HepG2 (cell line): ENCODE results near the gene SEPHS2. TPM values are rescaled to one million over a fixed set of nuclear protein-coding genes. Genes with fewer than 3 reads are reported as not detected.

Source experiments
- ADNP ChIP-seq: sonication (generic); formaldehyde crosslinking; IDR thresholded peaks from 2 replicates; pipeline ENCODE4 v1.4.0; 2020; ENCODE audit warnings: missing genetic modification reagents
- ARID2 ChIP-seq: sonication (generic); formaldehyde crosslinking; IDR thresholded peaks from 2 replicates; pipeline ENCODE4 v1.8.1; 2022; ENCODE audit warnings: mild to moderate bottlenecking, missing genetic modification reagents, borderline replicate concordance
- EEA1 ChIP-seq: sonication (generic); formaldehyde crosslinking; IDR thresholded peaks from 2 replicates; pipeline ENCODE4 v1.5.1; 2020; ENCODE audit warnings: mild to moderate bottlenecking, missing genetic modification reagents, borderline replicate concordance
- FOXK1 ChIP-seq: sonication (generic); formaldehyde crosslinking; IDR thresholded peaks from 2 replicates; pipeline ENCODE4 v1.4.0; 2020; ENCODE audit warnings: low read depth, missing genetic modification reagents, borderline replicate concordance
- IRX3 ChIP-seq: sonication (generic); formaldehyde crosslinking; IDR thresholded peaks from 2 replicates; pipeline ENCODE4 v1.8.1; 2023; ENCODE audit warnings: mild to moderate bottlenecking, low read depth, missing genetic modification reagents, borderline replicate concordance
- KMT2A ChIP-seq: sonication (generic); formaldehyde crosslinking; IDR thresholded peaks from 2 replicates; pipeline ENCODE4 v1.4.0; 2020; ENCODE audit warnings: missing genetic modification reagents
- NCOA2 ChIP-seq: sonication (generic); formaldehyde crosslinking; IDR thresholded peaks from 2 replicates; pipeline ENCODE4 v1.8.0; 2022; ENCODE audit warnings: inconsistent platforms
- POGZ ChIP-seq: sonication (generic); formaldehyde crosslinking; IDR thresholded peaks from 2 replicates; pipeline ENCODE4 v1.4.0; 2020; ENCODE audit warnings: mild to moderate bottlenecking, missing genetic modification reagents
- POLR2G ChIP-seq: fragments of 200-400 bp; formaldehyde crosslinking; IDR thresholded peaks from 2 replicates; pipeline ENCODE4 v1.6.1; 2018; ENCODE audit warnings: mild to moderate bottlenecking, low read depth, low read length, moderate library complexity
- PTBP1 ChIP-seq: fragments of 200-400 bp; formaldehyde crosslinking; IDR thresholded peaks from 2 replicates; pipeline ENCODE4 v1.6.1; 2018; ENCODE audit warnings: low read length, low read depth; ENCODE audit not compliant: poor library complexity, severe bottlenecking
- REL ChIP-seq: sonication (generic); formaldehyde crosslinking; conservative IDR thresholded peaks from 2 replicates; pipeline ENCODE4 v1.8.0; 2022; ENCODE audit warnings: mild to moderate bottlenecking, missing genetic modification reagents, moderate library complexity
- SMAD3 ChIP-seq: sonication (generic); formaldehyde crosslinking; IDR thresholded peaks from 2 replicates; pipeline ENCODE4 v1.4.0; 2020; ENCODE audit warnings: missing genetic modification reagents
- SRY ChIP-seq: sonication (generic); formaldehyde crosslinking; IDR thresholded peaks from 2 replicates; pipeline ENCODE4 v1.8.0; 2022; ENCODE audit warnings: mild to moderate bottlenecking, missing genetic modification reagents
- ZNF335 ChIP-seq: sonication (generic); formaldehyde crosslinking; IDR thresholded peaks from 2 replicates; pipeline ENCODE4 v1.4.0; 2020; ENCODE audit warnings: missing genetic modification reagents
- ZNF431 ChIP-seq: sonication (generic); formaldehyde crosslinking; IDR thresholded peaks from 2 replicates; pipeline ENCODE4 v1.9.0; 2022; ENCODE audit warnings: missing genetic modification reagents, low read depth, mild to moderate bottlenecking, borderline replicate concordance
- ZNF619 ChIP-seq: sonication (generic); formaldehyde crosslinking; IDR thresholded peaks from 2 replicates; pipeline ENCODE4 v1.4.0; 2020; ENCODE audit warnings: mild to moderate bottlenecking, missing genetic modification reagents
- polyA plus RNA-seq, 8 experiments: library from polyadenylated mRNA; depleted of rRNA in 3 of 8; stranded (reverse) in 7 of 8; unstranded in 1 of 8; fragments of >200 nt; fragmentation: Illumina TruSeq in 4 of 8; extraction: Trizol in 4 of 8; gene quantifications; 2 replicates each; pipeline versions ENCODE4 v1.2.1 to v1.2.3, GENCODE V29; 2011 to 2016; ENCODE audit warnings: low read depth in 4 of 8, missing spikeins in 1 of 8, mixed read lengths in 1 of 8; ENCODE audit not compliant: insufficient read depth in 1 of 8
- total RNA-seq, 5 experiments: library from RNA; depleted of rRNA; stranded (reverse); fragments of >200 nt; fragmentation: Illumina TruSeq; extraction: Trizol; gene quantifications; 2 replicates each; pipeline ENCODE4 v1.2.3, GENCODE V29; 2016; ENCODE audit warnings: low read depth in 1 of 5
- TF ChIP-seq, protein P1 (sequence below): IDR thresholded peaks from 2 replicates; pipeline ENCODE4 v1.6.1; 2012; ENCODE audit warnings: inconsistent platforms
- TF ChIP-seq, protein P2 (sequence below): fragments of 450-650 bp; IDR thresholded peaks from 2 replicates; pipeline ENCODE4 v1.6.1; 2016
- TF ChIP-seq, protein P3 (sequence below): sonication (generic); formaldehyde crosslinking; conservative IDR thresholded peaks from 2 replicates; pipeline ENCODE4 v1.8.1; 2023; ENCODE audit warnings: missing genetic modification reagents
- TF ChIP-seq, protein P4 (sequence below): sonication (generic); formaldehyde crosslinking; IDR thresholded peaks from 2 replicates; pipeline ENCODE4 v1.4.0; 2020; ENCODE audit warnings: mild to moderate bottlenecking, missing genetic modification reagents
- TF ChIP-seq, protein P5 (sequence below): sonication (generic); formaldehyde crosslinking; IDR thresholded peaks from 2 replicates; pipeline ENCODE4 v1.4.0; 2020; ENCODE audit warnings: missing genetic modification reagents, borderline replicate concordance
- TF ChIP-seq, protein P6 (sequence below): sonication (generic); formaldehyde crosslinking; IDR thresholded peaks from 2 replicates; pipeline ENCODE4 v1.4.0; 2020; ENCODE audit warnings: missing genetic modification reagents, low read depth, mild to moderate bottlenecking, borderline replicate concordance

SEPHS2 gene
- total and polyA plus RNA-seq, 2 of the 13 experiments (the other 11 are each of a cell fraction or from before 2014, with no cell fraction given), result 20.7 to 127 TPM

DNA sequence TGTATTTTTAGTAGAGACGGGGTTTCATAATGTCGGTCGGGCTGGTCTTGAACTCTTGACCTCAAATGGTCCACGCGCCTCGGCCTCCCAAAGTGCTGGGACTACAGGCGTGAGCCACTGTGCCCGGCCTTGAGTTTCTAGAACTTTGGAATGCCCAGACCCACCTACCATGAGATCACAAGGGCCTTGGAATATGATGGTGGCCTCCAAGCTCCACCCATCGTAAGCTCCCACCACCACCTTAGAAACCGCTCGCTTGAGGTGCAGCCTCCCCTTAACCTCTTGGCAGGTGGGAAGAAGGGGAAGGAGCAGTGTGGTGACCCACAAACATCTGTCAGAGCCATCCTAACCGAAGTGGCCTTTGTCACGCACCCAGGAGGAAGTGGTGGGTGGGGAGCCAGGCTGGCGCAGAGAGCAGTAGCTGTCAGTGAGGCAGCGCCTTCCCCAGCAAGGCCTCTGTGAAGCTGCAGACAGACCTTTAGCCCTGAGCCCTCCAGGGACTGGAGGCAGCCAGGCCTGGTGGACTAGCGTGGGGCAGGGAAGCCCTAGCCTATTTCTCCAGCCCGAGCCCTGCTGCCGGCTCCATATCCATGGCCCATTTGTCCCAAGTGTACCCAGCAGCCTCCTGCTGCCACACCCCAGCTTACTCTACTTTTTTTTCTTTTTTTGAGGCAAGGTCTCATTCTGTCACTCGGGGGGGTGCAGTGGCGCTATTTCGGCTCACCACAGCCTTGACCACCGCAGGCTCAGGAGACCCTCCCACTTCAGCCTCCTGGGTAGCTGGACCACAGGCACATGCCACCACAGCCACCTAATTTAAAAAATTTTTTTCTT, 13.1 kb upstream of the SEPHS2 start (continued):
- TF ChIP-seq IRX3 (CRISPR knock-in tag) (no peak), ZNF335 (CRISPR knock-in tag) (0 out of 2 replicates have a peak, but pooled peaks have one; percentile 49), SMAD3 (CRISPR knock-in tag) (no peak), EEA1 (CRISPR knock-in tag) (peak; percentile 73; the same call in 1 of the 2 replicates), NCOA2 (CRISPR knock-in tag) (no peak), ADNP (CRISPR knock-in tag) (no peak; the same call in 1 of the 2 replicates), POGZ (peak; percentile 77), POLR2G (peak; percentile 46), ZNF431 (peak; percentile 72; the same call in 1 of the 2 replicates), ZNF619 (CRISPR knock-in tag) (peak; percentile 61; the same call in 1 of the 2 replicates), FOXK1 (CRISPR knock-in tag) (peak; percentile 11; the same call in 1 of the 2 replicates), KMT2A (CRISPR knock-in tag) (0 out of 2 replicates have a peak, but pooled peaks have one; percentile 36), REL (no peak), PTBP1 (no peak), SRY (CRISPR knock-in tag) (no peak), ARID2 (0 out of 2 replicates have a peak, but pooled peaks have one; percentile 42)
- TF ChIP-seq, protein P1, sequence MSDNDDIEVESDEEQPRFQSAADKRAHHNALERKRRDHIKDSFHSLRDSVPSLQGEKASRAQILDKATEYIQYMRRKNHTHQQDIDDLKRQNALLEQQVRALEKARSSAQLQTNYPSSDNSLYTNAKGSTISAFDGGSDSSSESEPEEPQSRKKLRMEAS, result peak; percentile 50
- TF ChIP-seq, protein P2, sequence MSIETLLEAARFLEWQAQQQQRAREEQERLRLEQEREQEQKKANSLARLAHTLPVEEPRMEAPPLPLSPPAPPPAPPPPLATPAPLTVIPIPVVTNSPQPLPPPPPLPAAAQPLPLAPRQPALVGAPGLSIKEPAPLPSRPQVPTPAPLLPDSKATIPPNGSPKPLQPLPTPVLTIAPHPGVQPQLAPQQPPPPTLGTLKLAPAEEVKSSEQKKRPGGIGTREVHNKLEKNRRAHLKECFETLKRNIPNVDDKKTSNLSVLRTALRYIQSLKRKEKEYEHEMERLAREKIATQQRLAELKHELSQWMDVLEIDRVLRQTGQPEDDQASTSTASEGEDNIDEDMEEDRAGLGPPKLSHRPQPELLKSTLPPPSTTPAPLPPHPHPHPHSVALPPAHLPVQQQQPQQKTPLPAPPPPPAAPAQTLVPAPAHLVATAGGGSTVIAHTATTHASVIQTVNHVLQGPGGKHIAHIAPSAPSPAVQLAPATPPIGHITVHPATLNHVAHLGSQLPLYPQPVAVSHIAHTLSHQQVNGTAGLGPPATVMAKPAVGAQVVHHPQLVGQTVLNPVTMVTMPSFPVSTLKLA, result no peak
- TF ChIP-seq, protein P3, sequence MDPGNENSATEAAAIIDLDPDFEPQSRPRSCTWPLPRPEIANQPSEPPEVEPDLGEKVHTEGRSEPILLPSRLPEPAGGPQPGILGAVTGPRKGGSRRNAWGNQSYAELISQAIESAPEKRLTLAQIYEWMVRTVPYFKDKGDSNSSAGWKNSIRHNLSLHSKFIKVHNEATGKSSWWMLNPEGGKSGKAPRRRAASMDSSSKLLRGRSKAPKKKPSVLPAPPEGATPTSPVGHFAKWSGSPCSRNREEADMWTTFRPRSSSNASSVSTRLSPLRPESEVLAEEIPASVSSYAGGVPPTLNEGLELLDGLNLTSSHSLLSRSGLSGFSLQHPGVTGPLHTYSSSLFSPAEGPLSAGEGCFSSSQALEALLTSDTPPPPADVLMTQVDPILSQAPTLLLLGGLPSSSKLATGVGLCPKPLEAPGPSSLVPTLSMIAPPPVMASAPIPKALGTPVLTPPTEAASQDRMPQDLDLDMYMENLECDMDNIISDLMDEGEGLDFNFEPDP (CRISPR knock-in tag), result no peak
- TF ChIP-seq, protein P4, sequence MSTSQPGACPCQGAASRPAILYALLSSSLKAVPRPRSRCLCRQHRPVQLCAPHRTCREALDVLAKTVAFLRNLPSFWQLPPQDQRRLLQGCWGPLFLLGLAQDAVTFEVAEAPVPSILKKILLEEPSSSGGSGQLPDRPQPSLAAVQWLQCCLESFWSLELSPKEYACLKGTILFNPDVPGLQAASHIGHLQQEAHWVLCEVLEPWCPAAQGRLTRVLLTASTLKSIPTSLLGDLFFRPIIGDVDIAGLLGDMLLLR, result no peak
- TF ChIP-seq, protein P5, sequence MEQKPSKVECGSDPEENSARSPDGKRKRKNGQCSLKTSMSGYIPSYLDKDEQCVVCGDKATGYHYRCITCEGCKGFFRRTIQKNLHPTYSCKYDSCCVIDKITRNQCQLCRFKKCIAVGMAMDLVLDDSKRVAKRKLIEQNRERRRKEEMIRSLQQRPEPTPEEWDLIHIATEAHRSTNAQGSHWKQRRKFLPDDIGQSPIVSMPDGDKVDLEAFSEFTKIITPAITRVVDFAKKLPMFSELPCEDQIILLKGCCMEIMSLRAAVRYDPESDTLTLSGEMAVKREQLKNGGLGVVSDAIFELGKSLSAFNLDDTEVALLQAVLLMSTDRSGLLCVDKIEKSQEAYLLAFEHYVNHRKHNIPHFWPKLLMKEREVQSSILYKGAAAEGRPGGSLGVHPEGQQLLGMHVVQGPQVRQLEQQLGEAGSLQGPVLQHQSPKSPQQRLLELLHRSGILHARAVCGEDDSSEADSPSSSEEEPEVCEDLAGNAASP (CRISPR knock-in tag), result no peak; the same call in 1 of the 2 replicates
- TF ChIP-seq, protein P6, sequence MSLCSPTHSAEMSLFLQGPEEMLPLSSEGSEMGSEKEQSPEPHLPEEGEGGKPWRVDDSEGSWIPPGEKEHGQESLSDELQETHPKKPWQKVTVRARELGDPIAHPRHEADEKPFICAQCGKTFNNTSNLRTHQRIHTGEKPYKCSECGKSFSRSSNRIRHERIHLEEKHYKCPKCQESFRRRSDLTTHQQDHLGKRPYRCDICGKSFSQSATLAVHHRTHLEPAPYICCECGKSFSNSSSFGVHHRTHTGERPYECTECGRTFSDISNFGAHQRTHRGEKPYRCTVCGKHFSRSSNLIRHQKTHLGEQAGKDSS (CRISPR knock-in tag), result peak; percentile 85; the same call in 1 of the 2 replicates
